Measurements from ENCODE around the gene OPCML. TPM values are rescaled to one million over a fixed set of nuclear protein-coding genes. Genes with fewer than 3 reads are reported as not detected.

Gene OPCML
- total RNA-seq, 4 donors from 2014 or later: 0.06 to 0.83 (median 0.24) TPM

GRCh38 chr11:132520199-132520598 lies 1012.1 kb downstream of the OPCML start:
- no peak overlapping the region for H3K27ac ChIP-seq (replicated peaks in 1 of 4)
- no peak overlapping the region for H3K4me3 ChIP-seq
- no peak for DNase-seq (ENCODE audit: extremely low spot score)
- no peaks in the 10 kb centered on the region for H3K36me3 ChIP-seq
- intact Hi-C loops (cut with DNase I): no loop called here
- no peaks in the 10 kb centered on the region for H3K27me3 ChIP-seq
- H3K9me3 ChIP-seq: no peaks in the 10 kb centered on the region
- WGBS: 95% methylated on average over 1 of the region's 1 CpG
- TF ChIP-seq POLR2AphosphoS5 (IDR thresholded peaks at IDR 0.05): no peak
- no peak for TF ChIP-seq CTCF (IDR thresholded peaks at IDR 0.05)
- no peak for TF ChIP-seq EP300 (IDR thresholded peaks at IDR 0.05)
- TF ChIP-seq POLR2A (IDR thresholded peaks at IDR 0.05; ENCODE audit: low read depth): no peak
- no peaks in the 10 kb centered on the region for H3K4me1 ChIP-seq

- H3K36me3 ChIP-seq: no peaks in the 10 kb centered on the region
- no peaks in the 10 kb centered on the region for H3K9me3 ChIP-seq
- H3K27ac ChIP-seq (replicated peaks in 1 of 4): no peak overlapping the region
- TF ChIP-seq CTCF (IDR thresholded peaks at IDR 0.05): no peak
- TF ChIP-seq POLR2A (IDR thresholded peaks at IDR 0.05; ENCODE audit: low read depth): no peak
- no peak for TF ChIP-seq POLR2AphosphoS5 (IDR thresholded peaks at IDR 0.05)
- no peak for TF ChIP-seq EP300 (IDR thresholded peaks at IDR 0.05)
- no peaks in the 10 kb centered on the region for H3K27me3 ChIP-seq
- intact Hi-C loops (cut with DNase I): no loop called here
- WGBS: 91% methylated on average over 6 of the region's 6 CpGs
- no peak overlapping the region for H3K4me3 ChIP-seq
- DNase-seq (ENCODE audit: extremely low spot score): no peak
- no peaks in the 10 kb centered on the region for H3K4me1 ChIP-seq
Observed at GRCh38 chr11:132519241-132519815, 1013.0 kb downstream of the OPCML start.

GRCh38 chr11:132504501-132505041 lies 1027.7 kb downstream of the OPCML start:
- Histone ChIP-seq H3K9me3 (peaks cover 0 to 10% (median 0%) of the 10 kb centered on the region in 4 donors), H3K27ac (replicated peaks in 1 of 4) (no peak overlapping the region), H3K4me3 (no peak overlapping the region), H3K27me3 (peaks cover 0 to 8% (median 0%) of the 10 kb centered on the region in 4 donors), H3K36me3 (no peaks in the 10 kb centered on the region), H3K4me1 (no peaks in the 10 kb centered on the region)
- intact Hi-C loops (cut with DNase I): no loop called here
- TF ChIP-seq EP300 (IDR thresholded peaks at IDR 0.05): no peak
- no peak for TF ChIP-seq CTCF (IDR thresholded peaks at IDR 0.05)
- no peak for TF ChIP-seq POLR2AphosphoS5 (IDR thresholded peaks at IDR 0.05)
- DNase-seq (ENCODE audit: extremely low spot score): no peak
- WGBS: 71% methylated on average over 8 of the region's 8 CpGs

- TF ChIP-seq POLR2A (IDR thresholded peaks at IDR 0.05; ENCODE audit: low read depth): no peak
- TF ChIP-seq CTCF (IDR thresholded peaks at IDR 0.05): no peak
- no peak for TF ChIP-seq EP300 (IDR thresholded peaks at IDR 0.05)
- TF ChIP-seq POLR2AphosphoS5 (IDR thresholded peaks at IDR 0.05): no peak
- no peak for DNase-seq (ENCODE audit: extremely low spot score)
- intact Hi-C loops (cut with DNase I): no loop called here
- Histone ChIP-seq H3K27ac (replicated peaks in 1 of 4) (no peak overlapping the region), H3K27me3 (peaks cover 0 to 8% (median 0%) of the 10 kb centered on the region in 4 donors), H3K9me3 (no peaks in the 10 kb centered on the region), H3K36me3 (no peaks in the 10 kb centered on the region), H3K4me3 (no peak overlapping the region), H3K4me1 (no peaks in the 10 kb centered on the region)
- WGBS: 89% methylated on average over 4 of the region's 4 CpGs
Observed at GRCh38 chr11:132501356-132501755, 1030.9 kb downstream of the OPCML start.

GRCh38 chr11:132499661-132500060 lies 1032.6 kb downstream of the OPCML start:
- H3K4me1 ChIP-seq: no peaks in the 10 kb centered on the region
- no peak overlapping the region for H3K27ac ChIP-seq (replicated peaks in 1 of 4)
- peaks cover 0 to 4% (median 0%) of the 10 kb centered on the region in 4 donors for H3K27me3 ChIP-seq
- no peak overlapping the region for H3K4me3 ChIP-seq
- WGBS: 85% methylated on average over 3 of the region's 3 CpGs
- no peaks in the 10 kb centered on the region for H3K9me3 ChIP-seq
- TF ChIP-seq EP300 (IDR thresholded peaks at IDR 0.05) (no peak), POLR2AphosphoS5 (IDR thresholded peaks at IDR 0.05) (no peak), POLR2A (IDR thresholded peaks at IDR 0.05; ENCODE audit: low read depth) (no peak), CTCF (IDR thresholded peaks at IDR 0.05) (no peak)
- DNase-seq (ENCODE audit: extremely low spot score): no peak
- H3K36me3 ChIP-seq: no peaks in the 10 kb centered on the region
- intact Hi-C loops (cut with DNase I): no loop called here

All from esophagus muscularis mucosa (tissue), 4 donors.